Neural progenitor cell (in vitro differentiated cells): ENCODE measurements around the gene TMEM243.

Experiments used
- EZH2 ChIP-seq: fragments of 200-600 bp; sonication (generic); IDR thresholded peaks from 2 replicates; pipeline ENCODE4 v1.6.1; 2017; ENCODE audit warnings: antibody characterized with exemption, mild to moderate bottlenecking, moderate library complexity
- EZH2phosphoT487 ChIP-seq: fragments of 200-600 bp; sonication (generic); IDR thresholded peaks from 2 replicates; pipeline ENCODE4 v1.6.1; 2017; ENCODE audit warnings: antibody characterized with exemption
- TF ChIP-seq, protein P1 (sequence below): fragments of 200-600 bp; sonication (generic); IDR thresholded peaks from 2 replicates; pipeline ENCODE4 v1.5.1; 2017; ENCODE audit warnings: antibody characterized with exemption, mild to moderate bottlenecking

DNA sequence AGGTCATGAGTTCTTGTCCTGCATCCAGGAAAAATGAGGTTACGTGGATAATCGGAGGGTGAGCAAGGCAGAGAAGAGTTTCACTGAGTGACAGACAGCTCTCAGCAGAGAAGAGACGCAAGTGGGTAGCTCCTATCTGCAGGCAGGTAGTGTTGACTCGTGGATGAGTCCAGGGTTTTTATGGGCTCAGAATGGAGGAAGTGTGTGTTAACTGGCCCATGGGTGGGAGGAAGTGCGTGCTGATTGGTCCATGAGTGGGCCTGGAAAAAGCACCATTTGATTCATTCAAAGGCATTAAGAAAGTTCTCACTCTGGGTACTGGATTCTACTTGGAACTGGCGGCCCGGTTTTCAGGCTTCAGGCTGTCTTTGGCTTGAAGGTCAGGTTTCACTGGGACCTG lies 72.0 kb downstream of the TMEM243 start:
- TF ChIP-seq, protein P1, sequence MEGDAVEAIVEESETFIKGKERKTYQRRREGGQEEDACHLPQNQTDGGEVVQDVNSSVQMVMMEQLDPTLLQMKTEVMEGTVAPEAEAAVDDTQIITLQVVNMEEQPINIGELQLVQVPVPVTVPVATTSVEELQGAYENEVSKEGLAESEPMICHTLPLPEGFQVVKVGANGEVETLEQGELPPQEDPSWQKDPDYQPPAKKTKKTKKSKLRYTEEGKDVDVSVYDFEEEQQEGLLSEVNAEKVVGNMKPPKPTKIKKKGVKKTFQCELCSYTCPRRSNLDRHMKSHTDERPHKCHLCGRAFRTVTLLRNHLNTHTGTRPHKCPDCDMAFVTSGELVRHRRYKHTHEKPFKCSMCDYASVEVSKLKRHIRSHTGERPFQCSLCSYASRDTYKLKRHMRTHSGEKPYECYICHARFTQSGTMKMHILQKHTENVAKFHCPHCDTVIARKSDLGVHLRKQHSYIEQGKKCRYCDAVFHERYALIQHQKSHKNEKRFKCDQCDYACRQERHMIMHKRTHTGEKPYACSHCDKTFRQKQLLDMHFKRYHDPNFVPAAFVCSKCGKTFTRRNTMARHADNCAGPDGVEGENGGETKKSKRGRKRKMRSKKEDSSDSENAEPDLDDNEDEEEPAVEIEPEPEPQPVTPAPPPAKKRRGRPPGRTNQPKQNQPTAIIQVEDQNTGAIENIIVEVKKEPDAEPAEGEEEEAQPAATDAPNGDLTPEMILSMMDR = no peak
- no peak for TF ChIP-seq EZH2
- no peak for TF ChIP-seq EZH2phosphoT487
